Left colon (tissue), 2 donors: ENCODE data around the gene PPM1M. TPM values are rescaled to one million over a fixed set of nuclear protein-coding genes. Genes with fewer than 3 reads are reported as not detected.

Experiments used
- ATAC-seq: fragments of 200-7000 bp; cut with Tn5 transposase; one replicate; pipeline ENCODE4 v1.9.1; 2020; ENCODE audit warnings: mild to moderate bottlenecking, moderate library complexity
- DNase-seq, 2 donors: peaks; one replicate each; pipeline ENCODE4 v3.0.0-alpha.2; 2020
- intact Hi-C, 2 donors: fragments of 100-400 bp; cut with DNase I in 1 of 2; cut with micrococcal nuclease in 1 of 2; formaldehyde crosslinking; loops; one replicate each; pipeline versions ENCODE4 v1.11.2 to v1.14.0; 2022; cut with DNase I, micrococcal nuclease
- microRNA-seq, 2 donors: library from miRNA; unstranded; fragments of <30 nt; microRNA quantifications; one replicate each; pipeline versions ENCODE4 v1.1.0 to v1.2.0, GENCODE V29; 2020
- total RNA-seq, 2 donors: library from RNA; stranded (reverse); fragmentation: NEBNext Ultra II Directional; extraction: Animal tissue kit (Norgen Biotek cat#: 25700); gene quantifications; one replicate each; pipeline ENCODE4 v1.2.1, GENCODE V29; 2021
- donor health status: DM: no; HTN: no; CAD: no.
- donor health status: DM: yes; HTN: yes; CAD: no.

Gene PPM1M
- total RNA-seq, 2 donors from 2014 or later: 2.9 to 9.3 TPM

DNA sequence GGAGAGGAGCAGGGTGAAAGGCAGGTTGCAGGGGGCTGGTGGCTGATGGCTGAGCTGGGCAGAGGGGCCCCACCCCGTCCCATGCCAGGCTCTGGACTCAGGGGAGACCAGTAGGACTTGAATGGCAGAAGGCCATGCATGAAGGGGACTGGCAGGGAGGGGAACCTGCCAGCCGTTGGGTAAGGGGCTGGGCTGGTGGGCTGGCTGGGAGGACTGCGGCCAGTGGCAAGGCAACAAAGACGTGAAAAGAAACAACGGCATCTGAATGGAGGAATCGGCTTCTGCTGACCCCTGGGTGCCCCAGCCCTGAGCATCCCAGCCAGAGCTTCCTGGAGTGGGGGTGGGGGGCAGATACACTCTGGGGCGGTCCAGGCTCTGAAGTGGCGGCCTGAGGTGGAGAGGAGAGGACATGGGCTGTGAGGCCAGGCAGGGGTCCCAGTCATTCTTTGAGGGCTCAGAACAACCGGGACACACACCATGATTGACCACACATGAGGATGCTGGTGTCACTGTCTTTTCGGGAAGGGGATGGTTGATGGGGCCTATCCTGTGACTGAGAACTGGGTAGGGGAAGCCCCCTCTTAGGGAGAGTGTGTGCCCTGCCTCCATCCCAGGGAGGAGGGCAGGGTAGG, 53.8 kb downstream of the PPM1M start:
- ATAC-seq: peak; percentile 20
- no peak for DNase-seq
- intact Hi-C loops: no loop called here

Small RNA genes within 50 kb of the gene (microRNA-seq; reads per million reads assigned to microRNA genes)
- gene MIR135A1 (0 to 0.53 reads per million in 2 donors), gene MIRLET7G (96,273 to 108,799 reads per million in 2 donors)

Other genes starting within 250 kb of the PPM1M start
- gene RPL29, start 249.9 kb upstream of the PPM1M start, total RNA-seq: 100 to 1,000 TPM; 894 to 910 TPM
- gene DUSP7, start 189.2 kb upstream of the PPM1M start, total RNA-seq: 1 to 10 TPM; 7.4 to 9.1 TPM
- 1 to 10 TPM; 4.3 to 7.4 TPM for gene POC1A, start 91.3 kb upstream of the PPM1M start, total RNA-seq
- gene ALAS1, start 47.6 kb upstream of the PPM1M start, total RNA-seq: 100 to 1,000 TPM; 128 to 150 TPM
- gene TLR9, start 20.1 kb upstream of the PPM1M start, total RNA-seq: under 1 TPM in 1 of 2 donors, not detected in 1; 0.42 TPM
- 10 to 100 TPM; 37.8 to 53.9 TPM for gene TWF2, start 6.6 kb upstream of the PPM1M start, total RNA-seq
- 10 to 100 TPM; 57.1 to 60.9 TPM for gene WDR82, start 32.9 kb downstream of the PPM1M start, total RNA-seq
- 10 to 100 TPM; 51.6 to 57.0 TPM for gene GLYCTK, start 42.1 kb downstream of the PPM1M start, total RNA-seq
- 10 to 100 TPM; 12.8 to 14.1 TPM for gene DNAH1, start 70.6 kb downstream of the PPM1M start, total RNA-seq
- gene BAP1, start 164.2 kb downstream of the PPM1M start, total RNA-seq: 10 to 100 TPM; 73.1 to 73.2 TPM
- 10 to 100 TPM; 15.6 to 21.6 TPM for gene PHF7, start 164.9 kb downstream of the PPM1M start, total RNA-seq
- 1 to 10 TPM; 5.1 to 5.5 TPM for gene SEMA3G, start 199.3 kb downstream of the PPM1M start, total RNA-seq
- 1 to 10 TPM in 1 of 2 donors, under 1 TPM in 1; 0.64 to 4.6 TPM for gene TNNC1, start 208.3 kb downstream of the PPM1M start, total RNA-seq
- 10 to 100 TPM; 57.3 to 58.1 TPM for gene NISCH, start 209.8 kb downstream of the PPM1M start, total RNA-seq
- gene STAB1, start 249.6 kb downstream of the PPM1M start, total RNA-seq: 100 to 1,000 TPM in 1 of 2 donors, 10 to 100 TPM in 1; 51.4 to 111 TPM